Endothelial cell of umbilical vein (primary cell): ENCODE data around the gene VPS13A.

Experiments
- FOS ChIP-seq: IDR thresholded peaks from 2 replicates; pipeline ENCODE4 v1.6.1; 2011; ENCODE audit warnings: mild to moderate bottlenecking, low read length, moderate library complexity, borderline replicate concordance; ENCODE audit not compliant: insufficient read depth
- GATA2 ChIP-seq: IDR thresholded peaks from 2 replicates; pipeline ENCODE4 v1.7.0; 2011; ENCODE audit warnings: low read depth, mild to moderate bottlenecking, moderate library complexity, mixed read lengths, low read length; ENCODE audit not compliant: insufficient read length, insufficient read depth
- MYC ChIP-seq: IDR thresholded peaks from one replicate; pipeline ENCODE4 v1.6.1; 2011; ENCODE audit warnings: mild to moderate bottlenecking, low read depth, low read length
- POLR2A ChIP-seq: IDR thresholded peaks from 2 replicates; pipeline ENCODE4 v1.6.1; 2012; ENCODE audit warnings: low read depth, mild to moderate bottlenecking, control low read depth, low read length
- POLR2AphosphoS5 ChIP-seq: IDR thresholded peaks from 2 replicates; pipeline ENCODE4 v1.6.1; 2012; ENCODE audit warnings: low read depth, mild to moderate bottlenecking, control low read depth, low read length, moderate library complexity; ENCODE audit not compliant: insufficient read depth
- TF ChIP-seq, protein P1 (sequence below), 2 donors: IDR thresholded peaks; 1 replicate in 1 of 2; 2 replicates in 1 of 2; pipeline ENCODE4 v1.5.1; 2011; ENCODE audit warnings: low read length in 2 of 2, mild to moderate bottlenecking in 2 of 2, moderate library complexity in 2 of 2, control low read depth in 1 of 2, inconsistent platforms in 1 of 2, low read depth in 1 of 2; ENCODE audit not compliant: insufficient read depth in 1 of 2; ENCODE audit errors: extremely low read depth in 1 of 2
- TF ChIP-seq, protein P2 (sequence below): IDR thresholded peaks from 2 replicates; pipeline ENCODE4 v1.6.1; 2011; ENCODE audit not compliant: insufficient read depth, insufficient read length

DNA sequence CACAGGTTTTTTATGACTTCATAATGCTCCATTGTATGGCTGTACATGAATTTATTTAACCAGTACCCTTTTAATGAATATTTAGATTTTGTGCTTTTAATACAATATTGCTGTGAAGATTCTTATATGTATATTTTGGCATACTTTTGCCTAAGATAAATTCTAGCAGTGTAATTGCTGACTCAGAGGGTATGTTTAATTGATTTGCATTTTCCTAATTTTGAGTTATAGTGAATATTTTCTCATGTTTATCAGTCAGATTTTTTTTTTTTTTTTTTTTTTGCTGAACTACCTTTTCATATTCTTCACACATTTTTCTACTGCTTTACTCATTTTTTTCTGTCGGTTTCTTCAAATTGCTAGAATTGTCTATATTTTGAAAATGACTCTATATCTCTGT is 222.6 kb downstream of the VPS13A start:
- no peak for TF ChIP-seq POLR2A
- TF ChIP-seq, protein P1, sequence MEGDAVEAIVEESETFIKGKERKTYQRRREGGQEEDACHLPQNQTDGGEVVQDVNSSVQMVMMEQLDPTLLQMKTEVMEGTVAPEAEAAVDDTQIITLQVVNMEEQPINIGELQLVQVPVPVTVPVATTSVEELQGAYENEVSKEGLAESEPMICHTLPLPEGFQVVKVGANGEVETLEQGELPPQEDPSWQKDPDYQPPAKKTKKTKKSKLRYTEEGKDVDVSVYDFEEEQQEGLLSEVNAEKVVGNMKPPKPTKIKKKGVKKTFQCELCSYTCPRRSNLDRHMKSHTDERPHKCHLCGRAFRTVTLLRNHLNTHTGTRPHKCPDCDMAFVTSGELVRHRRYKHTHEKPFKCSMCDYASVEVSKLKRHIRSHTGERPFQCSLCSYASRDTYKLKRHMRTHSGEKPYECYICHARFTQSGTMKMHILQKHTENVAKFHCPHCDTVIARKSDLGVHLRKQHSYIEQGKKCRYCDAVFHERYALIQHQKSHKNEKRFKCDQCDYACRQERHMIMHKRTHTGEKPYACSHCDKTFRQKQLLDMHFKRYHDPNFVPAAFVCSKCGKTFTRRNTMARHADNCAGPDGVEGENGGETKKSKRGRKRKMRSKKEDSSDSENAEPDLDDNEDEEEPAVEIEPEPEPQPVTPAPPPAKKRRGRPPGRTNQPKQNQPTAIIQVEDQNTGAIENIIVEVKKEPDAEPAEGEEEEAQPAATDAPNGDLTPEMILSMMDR (IDR thresholded peaks at IDR 0.05; ENCODE audit: extremely low read depth in 1 of 2, insufficient read depth in 1 of 2, low read depth in 1 of 2, low read length in 2 of 2) = no peak
- TF ChIP-seq, protein P2, sequence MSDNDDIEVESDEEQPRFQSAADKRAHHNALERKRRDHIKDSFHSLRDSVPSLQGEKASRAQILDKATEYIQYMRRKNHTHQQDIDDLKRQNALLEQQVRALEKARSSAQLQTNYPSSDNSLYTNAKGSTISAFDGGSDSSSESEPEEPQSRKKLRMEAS = no peak
- TF ChIP-seq FOS = no peak
- no peak for TF ChIP-seq GATA2
- no peak for TF ChIP-seq POLR2AphosphoS5
- no peak for TF ChIP-seq MYC
